ENCODE measurements around the gene PHKG2.

Gene PHKG2

DNA sequence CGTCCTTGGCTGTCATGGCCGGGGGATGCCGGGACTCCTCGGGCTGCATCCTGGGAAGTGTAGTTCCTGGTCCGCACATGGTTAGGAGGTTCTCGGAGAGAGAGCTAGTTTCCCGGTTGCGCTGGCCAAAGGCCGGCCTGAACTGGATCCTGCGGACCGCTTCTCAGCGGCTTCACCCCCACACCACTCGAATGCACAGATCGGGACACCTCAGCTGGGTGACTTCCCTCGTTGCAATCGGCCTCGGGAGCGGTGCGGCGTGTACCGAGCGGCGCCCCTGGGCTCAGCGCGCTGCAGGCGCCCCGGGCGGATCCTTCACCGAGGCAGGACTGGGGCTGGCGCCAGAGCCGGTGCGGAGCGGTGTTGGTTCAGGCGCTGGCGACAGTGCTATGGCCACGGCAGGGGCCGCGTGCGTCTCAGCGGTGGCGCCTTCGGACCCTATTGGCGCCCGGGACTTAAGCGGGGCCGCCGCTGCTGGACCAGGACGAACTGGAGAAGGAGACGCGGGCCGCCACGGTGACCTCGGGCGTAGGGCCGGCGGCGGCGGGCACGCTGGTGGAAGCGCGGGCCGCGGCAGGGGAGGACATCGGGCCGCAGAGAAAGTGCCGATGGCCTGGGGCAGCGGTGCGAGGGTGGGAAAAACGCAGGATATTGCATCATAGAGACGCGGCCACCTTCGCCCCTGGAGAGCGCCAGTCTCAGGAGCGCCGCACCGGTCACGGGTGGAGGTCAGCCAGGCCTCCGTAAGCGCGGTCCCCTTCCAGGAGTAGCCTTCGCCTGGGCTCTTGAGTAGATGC lies 27.4 kb downstream of the PHKG2 start:
- DNase-seq = peak; percentile 16

DNA sequence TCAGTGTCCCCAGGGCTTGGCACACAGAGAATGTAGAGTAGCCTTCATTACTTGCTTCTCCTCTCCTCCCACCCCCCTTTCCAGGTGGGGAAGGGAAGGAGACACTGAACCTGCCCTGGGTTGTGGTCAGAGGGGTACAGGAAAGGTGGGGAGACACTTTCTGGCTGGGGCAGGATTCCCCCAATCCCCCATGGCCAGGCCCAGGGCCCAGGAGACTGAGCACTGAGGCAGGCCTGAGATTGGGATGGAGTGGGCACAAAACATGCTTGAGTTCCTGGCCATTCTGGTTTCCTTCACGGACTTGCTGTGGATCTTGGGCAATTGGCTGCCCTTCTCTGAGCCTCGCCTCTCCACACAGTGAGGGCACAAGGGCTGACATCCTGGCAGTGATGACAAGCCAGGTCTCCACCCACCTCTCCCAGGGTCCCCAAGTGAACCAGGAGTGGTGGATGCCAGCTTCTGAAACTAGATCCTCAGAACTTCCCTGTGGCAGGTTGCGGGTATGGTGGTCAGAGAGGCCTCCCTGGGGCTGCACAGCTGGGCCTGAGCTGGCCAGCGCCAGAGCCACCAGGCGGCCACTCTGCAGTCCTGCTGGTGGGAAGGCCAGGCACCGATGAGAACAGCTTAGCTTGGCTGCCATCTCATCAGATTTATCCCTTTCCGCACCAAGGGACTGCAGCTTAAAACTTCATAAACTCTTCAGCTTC lies 29.5 kb downstream of the PHKG2 start:
- DNase-seq = no peak

DNA sequence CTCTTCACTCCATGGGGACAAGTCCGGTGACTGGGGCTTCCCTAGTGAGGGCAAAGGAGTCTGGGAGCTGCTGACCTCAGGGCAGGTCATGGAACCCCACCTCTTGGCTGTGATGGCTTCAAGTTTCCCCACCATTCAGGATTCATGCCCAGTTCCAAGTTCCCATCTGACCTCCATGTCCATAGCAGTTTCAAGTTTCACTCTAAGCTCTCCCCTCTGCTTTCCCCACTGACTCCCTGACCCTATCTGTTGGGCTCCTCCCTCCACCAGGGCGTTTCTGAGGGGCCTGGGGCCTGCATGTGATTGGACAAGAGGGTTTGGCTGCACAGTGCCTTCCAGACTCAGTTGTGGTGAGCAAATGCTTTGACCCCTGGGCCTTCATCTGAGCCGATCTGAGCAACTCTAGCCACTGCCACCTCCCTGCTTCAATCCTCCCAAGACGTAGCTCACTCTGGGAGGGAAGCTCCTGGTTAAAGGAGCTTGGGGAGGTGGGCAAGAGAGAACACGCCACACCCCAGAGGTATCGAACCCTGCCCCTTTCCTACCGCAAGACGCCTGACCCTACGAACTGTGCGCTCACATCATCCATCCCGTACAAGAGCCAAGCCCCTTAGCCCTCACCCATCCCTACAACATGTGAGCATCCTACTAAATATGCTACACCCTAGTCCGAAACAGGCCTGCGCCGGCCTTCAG lies 30.5 kb downstream of the PHKG2 start:
- no peak for DNase-seq

DNA sequence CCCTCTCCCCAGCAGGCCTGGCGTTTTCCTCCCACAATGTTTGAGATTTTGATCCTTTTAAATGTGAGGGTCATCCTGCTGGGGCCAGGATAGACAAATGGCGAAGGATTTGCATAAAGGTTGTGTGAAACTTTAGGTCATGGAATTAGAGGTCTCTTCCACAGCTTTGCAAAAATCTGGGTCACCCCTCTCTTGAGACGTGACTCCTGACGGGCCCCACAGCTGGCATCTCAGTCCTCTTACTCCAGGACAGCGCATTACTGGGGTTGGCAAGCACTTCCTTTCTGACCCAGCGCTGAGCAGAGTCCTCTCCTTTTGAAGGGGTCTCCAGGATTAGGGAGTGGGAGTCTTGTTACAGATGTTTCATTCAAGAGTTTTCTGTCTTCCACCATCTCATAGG lies 31.4 kb downstream of the PHKG2 start:
- DNase-seq = no peak

DNA sequence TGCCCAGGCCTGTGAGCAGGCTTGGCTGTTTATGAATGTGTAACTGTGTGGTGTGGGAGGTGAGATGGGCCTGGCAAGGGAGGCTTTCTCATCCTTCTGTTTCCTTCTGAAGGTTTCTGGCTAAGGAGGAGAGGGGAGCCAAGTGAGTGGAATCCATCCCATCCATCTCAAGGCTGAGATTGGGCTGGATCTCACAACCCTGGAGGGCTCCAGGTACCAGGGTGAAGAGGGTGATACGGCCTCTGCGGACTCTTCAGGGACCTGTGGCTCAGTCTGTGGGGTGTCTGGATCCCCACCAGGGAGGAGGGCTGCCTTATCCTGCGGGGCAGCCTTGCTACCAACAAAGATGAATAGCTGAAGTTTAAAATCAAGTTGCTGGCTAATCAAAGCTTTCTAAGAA lies 31.8 kb downstream of the PHKG2 start:
- DNase-seq = no peak

- DNase-seq = no peak
These were observed 32.3 kb downstream of the PHKG2 start for GRCh38 chr16:30780549-30780948.

GRCh38 chr16:30782486-30783279 lies 34.5 kb downstream of the PHKG2 start:
- DNase-seq = no peak

DNA sequence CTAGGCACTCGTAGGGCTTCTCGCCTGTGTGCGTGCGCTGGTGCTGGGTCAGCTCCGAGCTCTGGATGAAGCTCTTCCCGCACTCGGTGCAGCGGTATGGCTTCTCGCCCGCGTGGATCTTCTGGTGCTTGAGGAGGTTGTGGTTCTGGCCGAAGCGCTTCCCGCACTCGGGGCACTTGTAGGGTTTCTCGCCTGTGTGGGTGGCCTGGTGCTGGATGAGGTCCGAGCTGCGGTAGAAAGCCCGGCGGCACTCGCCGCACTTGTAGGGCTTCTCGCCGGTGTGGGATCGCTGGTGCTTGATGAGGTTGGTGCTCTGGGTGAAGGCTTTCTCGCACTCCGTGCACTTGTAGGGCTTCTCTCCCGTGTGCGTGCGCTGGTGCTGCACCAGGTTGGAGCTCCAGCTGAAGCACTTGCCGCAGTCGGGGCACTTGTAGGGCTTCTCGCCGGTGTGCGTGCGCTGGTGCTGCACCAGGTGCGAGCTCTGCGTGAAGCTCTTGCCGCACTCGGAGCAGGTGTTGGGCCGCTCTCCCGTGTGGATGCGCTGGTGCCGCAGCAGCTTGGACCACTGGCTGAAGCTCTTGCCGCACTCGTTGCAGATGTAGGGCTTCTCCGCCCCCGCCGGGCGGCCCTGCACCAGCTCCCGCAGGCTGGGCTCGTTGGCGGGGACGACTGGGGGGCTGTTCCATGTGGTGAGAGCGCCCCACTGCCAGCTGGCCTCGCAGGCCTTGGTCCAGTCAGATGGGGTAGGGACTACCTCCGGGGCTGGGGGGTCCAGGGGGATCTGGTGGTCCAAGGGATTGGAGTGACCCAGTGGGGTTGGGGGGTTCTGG lies 35.3 kb downstream of the PHKG2 start:
- DNase-seq = no peak

DNA sequence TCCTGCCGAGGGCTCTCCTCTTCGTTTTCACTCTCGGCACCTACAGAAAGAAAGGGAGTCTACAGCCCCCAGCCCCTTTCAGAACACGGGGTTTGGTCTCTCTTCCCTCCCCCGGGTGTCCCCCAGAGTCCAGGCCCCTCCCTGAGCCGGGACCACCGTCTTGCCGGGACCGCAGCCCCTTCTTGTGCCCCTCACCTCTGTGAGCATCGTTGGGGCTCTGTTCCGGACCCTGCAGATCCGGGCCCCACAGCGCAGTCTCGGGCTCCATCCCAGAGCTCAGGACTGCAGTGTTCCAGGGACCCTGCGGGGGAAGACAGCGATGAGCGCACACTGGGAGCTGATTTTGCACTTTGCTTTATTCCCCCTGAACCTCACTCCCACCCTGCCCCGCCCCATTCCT lies 36.0 kb downstream of the PHKG2 start:
- DNase-seq = no peak

- no peak for DNase-seq
These were observed 37.2 kb downstream of the PHKG2 start for GRCh38 chr16:30785126-30786106.

DNA sequence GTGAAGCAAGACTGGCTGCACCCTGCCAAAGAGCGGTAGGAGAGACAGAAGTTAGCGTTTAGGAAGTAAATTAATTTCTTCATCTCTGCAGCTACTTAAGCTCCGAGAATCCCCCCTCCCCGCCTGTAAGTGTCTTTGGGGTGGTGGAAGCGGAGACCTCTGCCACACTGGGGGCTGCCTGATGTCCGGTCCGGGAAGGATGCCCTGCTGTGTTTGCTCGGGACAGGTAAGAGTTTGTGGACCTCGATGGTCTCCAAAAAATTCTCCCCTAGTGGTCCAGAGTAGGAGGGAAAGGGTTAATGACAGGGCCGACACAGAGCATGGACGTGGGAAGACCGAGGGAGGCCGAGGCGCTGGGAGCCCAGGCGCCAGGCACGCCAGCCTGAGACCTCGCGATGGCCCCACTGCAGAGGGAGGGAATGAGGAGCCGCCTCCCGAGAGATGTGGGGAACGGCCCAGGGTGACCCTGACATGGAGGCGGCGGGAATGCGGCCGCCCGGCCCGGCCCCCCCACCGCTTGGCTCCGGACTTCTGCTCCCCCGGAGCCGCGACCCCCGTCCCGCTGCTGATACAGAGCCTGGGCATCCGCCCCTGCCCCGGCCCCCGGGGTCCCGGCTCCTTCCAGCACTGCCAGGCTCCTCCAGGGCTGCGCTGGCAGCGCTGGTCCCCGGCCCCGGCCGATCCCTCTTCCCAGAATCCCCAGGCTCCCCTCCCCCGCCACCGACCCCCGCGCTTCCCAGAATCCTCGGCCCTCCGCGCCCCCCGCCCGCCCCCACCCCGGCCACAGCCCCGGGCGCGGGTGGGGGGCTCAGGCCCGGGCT lies 38.1 kb downstream of the PHKG2 start:
- no peak for DNase-seq

- DNase-seq = peak; percentile 4
These were observed 38.8 kb downstream of the PHKG2 start, which contains the start of gene ZNF629 for GRCh38 chr16:30786936-30787612. TSS of gene ZNF629 (minus strand) at chr16:30787205. CDS start at chr16:30784482, 2,723 bp downstream.

GRCh38 chr16:30787613-30788378 lies 39.6 kb downstream of the PHKG2 start:
- DNase-seq = no peak

- no peak for DNase-seq
These were observed 45.4 kb downstream of the PHKG2 start for GRCh38 chr16:30793508-30794069.

DNA sequence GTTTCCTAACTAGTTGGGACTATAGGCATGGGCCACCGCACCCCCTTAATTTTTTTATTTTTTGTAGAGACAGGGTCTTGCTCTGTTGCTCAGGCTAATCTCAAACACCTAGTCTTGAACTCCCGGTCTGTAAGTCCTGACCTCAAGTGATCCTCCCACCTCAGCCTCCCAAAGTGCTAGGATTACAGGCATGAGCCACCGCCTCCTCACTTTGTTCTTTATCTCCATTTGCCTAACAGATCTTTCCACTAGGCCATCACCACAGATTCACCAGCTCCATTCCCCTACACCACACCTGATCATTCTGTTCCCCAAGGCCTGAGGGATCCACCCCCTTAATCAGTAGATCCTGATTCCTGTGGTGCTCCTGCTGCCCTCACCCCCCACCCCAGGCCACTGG lies 46.4 kb downstream of the PHKG2 start:
- DNase-seq = no peak

DNA sequence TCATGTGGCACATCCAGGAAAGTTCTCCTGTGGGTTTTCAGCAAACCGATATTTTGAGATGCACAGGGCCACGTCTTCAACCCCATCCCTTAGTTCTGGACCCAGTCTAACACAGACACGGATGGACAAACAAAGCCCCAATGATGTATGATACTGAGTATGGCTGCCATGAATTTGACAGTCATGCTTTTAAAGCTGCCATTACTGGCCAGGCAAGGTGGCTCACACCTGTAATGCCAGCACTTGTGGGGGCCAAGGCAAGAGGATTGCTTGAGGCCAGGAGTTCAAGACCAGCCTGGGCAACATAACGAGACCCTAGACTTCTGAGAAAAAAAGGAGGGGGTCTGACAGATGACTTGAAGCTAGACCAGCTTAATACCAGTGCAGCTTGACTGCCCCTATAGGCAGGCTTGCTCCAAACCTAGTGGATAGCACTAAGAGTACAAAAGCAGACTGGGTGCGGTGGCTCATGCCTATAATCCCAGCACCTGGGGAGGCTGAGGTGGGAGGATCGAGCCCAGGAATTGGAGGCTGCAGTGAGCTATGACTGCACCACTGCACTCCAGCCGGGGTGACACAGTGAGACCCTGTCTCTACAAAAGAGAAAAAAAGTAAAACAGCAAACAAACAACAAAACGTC lies 49.6 kb downstream of the PHKG2 start:
- no peak for DNase-seq

Data from effector CD8-positive, alpha-beta T cell (primary cell).